NCI-H2107 (cell line): ENCODE data around the gene IDH3B.
"Not testable (repeated sequence)": the region's sequence is repeated elsewhere in the genome, so short reads cannot be mapped to it uniquely, and the experiment has no call there.

ENCODE experiments used
- DNase-seq: peaks from one replicate; lab custom pipeline; 2025; lab: John Stamatoyannopoulos, UW

IDH3B gene

GRCh38 chr20:2663887-2664719 is at the start of gene IDH3B:
IDH3B (minus strand) TSS chr20:2664216; CDS start chr20:2664188, 28 bp downstream.
- peak; percentile 49 for DNase-seq

DNA sequence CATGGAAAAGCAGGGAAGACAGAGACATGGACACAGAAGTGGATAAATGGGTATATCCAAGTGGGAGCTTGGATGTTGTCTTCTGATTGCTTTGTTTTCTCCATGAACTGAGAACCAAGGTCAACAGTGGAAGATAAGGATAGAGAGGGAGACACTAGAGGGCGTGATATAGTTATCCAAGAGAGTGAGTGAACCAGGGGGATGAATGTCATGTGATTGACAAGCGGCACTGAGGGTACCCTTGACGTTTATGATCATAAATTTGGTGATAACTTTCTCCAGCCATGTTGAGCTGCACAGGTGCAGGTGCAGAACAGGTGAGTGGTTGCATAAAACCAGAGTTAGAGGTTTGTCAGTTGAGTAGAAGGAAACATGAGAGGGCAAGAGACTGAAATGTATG is 49.3 kb upstream of the IDH3B start:
- DNase-seq, result no peak

DNA sequence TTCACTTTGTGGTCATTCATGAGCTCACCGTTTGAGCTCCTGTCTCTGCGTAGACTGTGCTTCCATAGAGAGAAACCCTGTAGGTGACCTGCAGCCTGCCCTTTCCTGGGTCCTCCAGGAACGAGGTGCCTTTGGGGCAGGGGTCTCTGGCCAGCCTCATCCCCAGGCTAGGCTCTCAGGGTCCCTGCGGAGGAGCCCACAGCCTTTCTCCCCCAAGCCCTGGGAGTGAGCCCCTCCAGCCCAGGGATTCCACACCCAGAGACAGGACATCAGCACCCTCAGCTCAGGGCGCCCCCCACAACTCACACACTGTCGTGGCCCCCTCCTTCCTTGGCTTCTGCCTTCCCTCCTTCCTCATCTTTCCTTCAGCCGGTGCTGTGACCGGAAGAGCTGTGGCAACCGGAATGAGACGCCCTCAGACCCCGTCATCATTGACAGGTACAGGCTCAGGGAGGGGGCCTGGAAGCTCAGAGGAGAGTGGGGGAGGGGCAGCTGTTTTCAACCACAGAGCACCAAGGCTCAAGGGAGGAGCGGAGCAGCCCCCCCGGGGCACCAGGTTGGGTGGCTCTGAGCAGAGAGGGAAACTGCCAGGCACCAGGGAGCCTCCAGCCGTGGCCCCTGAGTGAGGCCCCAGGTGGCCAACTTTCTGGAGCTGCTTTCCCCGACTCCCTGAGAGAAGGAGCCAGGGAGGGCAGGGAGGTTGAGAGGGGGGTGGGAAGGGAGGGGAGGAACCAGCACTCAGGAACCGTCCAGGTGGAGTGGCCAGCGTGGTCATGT is 45.4 kb upstream of the IDH3B start:
- no peak for DNase-seq

GRCh38 chr20:2708665-2709064 is 44.6 kb upstream of the IDH3B start:
- DNase-seq, result no peak

DNA sequence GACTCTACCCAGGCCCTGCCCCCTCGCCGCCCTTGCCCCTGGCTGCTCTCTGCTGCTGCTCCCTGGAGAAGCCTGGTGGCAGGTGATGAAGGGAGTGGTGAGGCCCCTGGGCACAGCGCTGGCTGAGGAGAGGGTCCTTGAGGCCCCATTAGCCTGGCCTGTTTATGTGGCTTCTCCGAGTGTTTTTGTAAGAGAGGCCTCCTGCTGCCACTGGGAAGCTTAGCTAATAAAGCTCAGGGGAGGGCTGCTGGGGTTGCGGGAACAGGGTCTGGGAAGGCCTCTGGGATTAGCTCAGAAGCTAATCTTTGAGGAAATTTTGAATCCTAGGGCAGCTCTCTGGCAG is 44.0 kb upstream of the IDH3B start:
- DNase-seq, result peak; percentile 21

- no peak for DNase-seq
Observed at GRCh38 chr20:2707353-2708072, 43.5 kb upstream of the IDH3B start.

DNA sequence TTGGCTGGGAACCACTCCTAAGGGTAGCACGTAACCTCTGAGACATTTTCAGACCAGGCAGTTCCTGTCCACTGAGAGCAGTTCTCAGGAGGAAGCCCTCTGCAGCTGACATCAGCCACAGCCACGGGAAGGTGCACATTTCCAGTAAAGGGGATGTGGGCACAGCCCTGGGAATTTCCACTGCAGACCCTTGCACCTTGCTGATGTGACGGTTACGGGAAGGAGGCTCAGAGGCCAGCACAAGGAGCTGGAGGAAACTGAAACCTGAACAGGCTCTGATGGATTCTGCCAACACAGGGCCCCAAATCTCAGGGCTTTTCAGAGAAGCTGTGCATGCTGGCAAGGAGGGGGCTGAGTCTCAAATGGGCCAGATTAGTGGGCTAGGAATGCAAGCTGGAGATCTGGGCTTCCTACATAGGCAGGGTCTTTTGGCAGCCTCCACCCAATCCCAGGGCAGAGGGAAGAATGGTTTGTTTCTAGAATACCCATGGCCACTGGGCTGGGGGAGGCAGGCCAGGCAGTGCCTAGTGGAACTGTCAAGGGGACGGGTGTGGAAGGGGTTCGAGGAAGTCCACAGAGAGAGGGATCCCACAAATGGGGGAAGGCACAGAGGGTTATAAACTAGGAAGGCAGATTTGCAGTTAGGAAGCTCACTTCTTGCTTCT is 42.8 kb upstream of the IDH3B start:
- DNase-seq, result no peak

GRCh38 chr20:2705931-2706645 is 42.1 kb upstream of the IDH3B start:
- DNase-seq, result no peak

DNA sequence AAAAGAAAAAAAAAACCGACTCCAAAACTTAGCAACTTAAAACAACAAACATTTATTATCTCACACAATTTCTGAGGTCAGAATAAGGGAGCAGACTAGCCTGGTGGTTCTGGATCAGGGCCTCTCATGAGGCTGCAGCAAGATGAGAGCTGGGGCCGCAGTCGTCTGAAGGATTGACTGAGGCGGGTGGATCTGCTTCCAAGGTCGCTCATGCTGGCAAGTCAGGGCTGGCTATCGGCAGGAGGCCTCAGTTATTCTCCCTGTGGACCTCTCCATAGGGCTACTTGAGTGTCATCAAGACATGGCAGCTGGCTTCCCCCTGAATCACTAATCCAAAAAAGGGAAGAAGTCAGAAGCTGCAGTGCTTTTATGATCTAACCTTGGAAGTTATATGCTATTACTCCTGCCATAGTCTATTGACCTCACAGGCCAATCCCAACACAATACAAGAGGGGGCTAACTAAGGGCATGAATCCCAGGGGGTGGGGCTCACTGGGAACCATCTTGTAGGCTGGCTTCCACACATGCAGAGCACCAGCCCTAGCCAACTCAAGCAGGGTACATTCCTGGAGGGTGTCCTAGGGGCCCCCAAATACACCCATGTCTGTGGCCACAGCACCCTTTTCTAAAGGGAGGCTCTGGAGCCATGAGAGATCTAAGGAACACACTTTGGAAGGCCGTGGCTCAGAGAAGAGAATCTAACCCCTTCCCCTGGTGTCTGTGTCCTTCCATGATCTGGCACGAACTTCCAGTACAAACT is 39.9 kb upstream of the IDH3B start:
- DNase-seq, result no peak

DNA sequence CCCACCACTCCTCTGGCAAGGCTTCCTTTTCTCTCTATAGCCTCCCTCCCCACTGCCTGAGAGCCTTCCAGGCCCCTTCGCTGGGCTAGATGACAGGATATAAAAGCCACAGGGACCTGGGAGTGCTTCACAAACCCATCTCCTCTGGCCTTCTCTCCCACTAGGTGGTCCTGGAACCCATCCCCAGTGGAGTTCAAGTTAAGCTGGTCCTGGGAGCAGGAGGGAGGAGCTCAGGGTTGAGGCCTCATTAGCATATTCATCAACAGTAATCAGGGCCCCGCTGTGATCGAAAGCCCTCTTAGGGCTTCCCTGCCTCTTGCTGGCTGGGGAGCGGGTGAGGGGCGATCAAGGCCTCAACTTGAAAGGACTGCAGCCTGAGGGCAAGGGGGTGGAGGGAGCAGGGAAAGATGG is 37.7 kb upstream of the IDH3B start:
- no peak for DNase-seq

- DNase-seq, result no peak
Observed at GRCh38 chr20:2700913-2701620, 37.1 kb upstream of the IDH3B start.

- no peak for DNase-seq
Observed at GRCh38 chr20:2699775-2700413, 35.9 kb upstream of the IDH3B start.

DNA sequence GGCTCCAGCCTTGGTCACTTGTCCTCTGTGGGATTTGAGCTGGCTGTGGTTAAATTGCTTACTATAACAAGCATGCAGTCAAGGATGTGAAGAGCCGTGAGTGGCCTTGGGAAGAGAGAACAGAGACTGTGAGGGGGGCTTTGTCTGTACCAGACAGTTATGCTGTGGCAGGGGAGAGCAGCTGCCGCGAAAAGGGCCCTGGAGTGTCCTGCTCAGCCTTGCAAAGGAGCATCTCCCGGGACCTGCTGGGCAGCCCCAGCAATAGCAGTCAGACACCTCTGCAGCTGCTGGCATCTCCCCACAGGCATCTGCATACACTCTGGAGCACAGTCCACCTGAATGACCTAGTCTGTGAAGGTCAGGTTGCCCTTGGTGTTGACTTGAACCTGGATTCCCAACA is 34.9 kb upstream of the IDH3B start:
- DNase-seq, result no peak

GRCh38 chr20:2698186-2698817 is 34.3 kb upstream of the IDH3B start:
- no peak for DNase-seq

GRCh38 chr20:2697768-2698167 is 33.8 kb upstream of the IDH3B start:
- DNase-seq, result no peak

GRCh38 chr20:2696646-2697045 is 32.6 kb upstream of the IDH3B start:
- no peak for DNase-seq

GRCh38 chr20:2695984-2696525 is 32.0 kb upstream of the IDH3B start:
- DNase-seq, result not testable (repeated sequence)

GRCh38 chr20:2695206-2695983 is 31.4 kb upstream of the IDH3B start:
- no peak for DNase-seq
